GM06990 (cell line): ENCODE results near the gene COL6A3.

Experiments
- DNase-seq: peaks from one replicate; pipeline ENCODE4 v3.0.0-alpha.2; 2011; ENCODE audit not compliant: insufficient read length; ENCODE audit errors: extremely low read depth
- H3K27me3 ChIP-seq: replicated peaks from 2 replicates; pipeline ENCODE4 v1.6.0; 2011; ENCODE audit warnings: low read length; ENCODE audit not compliant: control insufficient read depth, insufficient read depth
- H3K36me3 ChIP-seq: 2 replicates; pipeline ENCODE4 v1.5.1; 2011; ENCODE audit warnings: low read length; ENCODE audit not compliant: control insufficient read depth, insufficient read depth
- H3K4me3 ChIP-seq: replicated peaks from 2 replicates; pipeline ENCODE4 v1.5.1; 2011; ENCODE audit warnings: low read depth, mild to moderate bottlenecking, control low read depth, low read length
- CTCF ChIP-seq: IDR thresholded peaks from 2 replicates; pipeline ENCODE4 v1.5.1; 2011; ENCODE audit warnings: low read length, control low read depth, mild to moderate bottlenecking, inconsistent platforms; ENCODE audit not compliant: insufficient read depth, poor library complexity, severe bottlenecking

Gene COL6A3

GRCh38 chr2:237406371-237406895, 7.5 kb downstream of the COL6A3 start:
- Histone ChIP-seq H3K36me3 (no peaks in the 10 kb centered on the region), H3K4me3 (no peak overlapping the region), H3K27me3 (peaks cover 1% of the 10 kb centered on the region; the same call in 1 of the 2 replicates)
- no peak for DNase-seq
- TF ChIP-seq CTCF: no peak

DNA sequence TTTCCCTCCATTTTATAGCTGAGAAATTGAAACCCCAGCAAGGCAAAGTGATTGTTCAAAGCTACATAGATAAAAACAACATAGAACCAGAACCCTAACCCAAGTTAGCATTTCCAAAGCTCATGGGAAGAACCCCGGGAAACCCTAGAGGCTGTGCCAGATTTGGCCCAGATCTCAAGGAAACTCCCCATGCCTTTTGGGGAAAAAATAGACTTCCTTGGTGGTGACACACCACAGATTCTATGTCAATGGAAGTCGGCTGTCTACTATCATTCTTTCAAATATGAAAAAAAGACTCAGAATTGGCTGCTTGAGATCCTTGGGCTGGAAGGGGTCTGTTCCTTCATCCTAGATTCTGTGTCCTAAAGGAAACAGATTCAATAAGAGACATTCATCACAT, 8.4 kb downstream of the COL6A3 start:
- no peak overlapping the region for H3K4me3 ChIP-seq
- DNase-seq: no peak
- no peaks in the 10 kb centered on the region for H3K36me3 ChIP-seq
- H3K27me3 ChIP-seq: peaks cover 1% of the 10 kb centered on the region; the same call in 1 of the 2 replicates
- TF ChIP-seq CTCF: no peak

- Histone ChIP-seq H3K27me3 (peaks cover 1% of the 10 kb centered on the region; the same call in 1 of the 2 replicates), H3K36me3 (no peaks in the 10 kb centered on the region), H3K4me3 (no peak overlapping the region)
- no peak for TF ChIP-seq CTCF
- DNase-seq: no peak
Observed at GRCh38 chr2:237405006-237405559, 8.9 kb downstream of the COL6A3 start.

- TF ChIP-seq CTCF: no peak
- DNase-seq: no peak
- peaks cover 1% of the 10 kb centered on the region; the same call in 1 of the 2 replicates for H3K27me3 ChIP-seq
- no peaks in the 10 kb centered on the region for H3K36me3 ChIP-seq
- no peak overlapping the region for H3K4me3 ChIP-seq
Observed at GRCh38 chr2:237404413-237404812, 9.6 kb downstream of the COL6A3 start.

DNA sequence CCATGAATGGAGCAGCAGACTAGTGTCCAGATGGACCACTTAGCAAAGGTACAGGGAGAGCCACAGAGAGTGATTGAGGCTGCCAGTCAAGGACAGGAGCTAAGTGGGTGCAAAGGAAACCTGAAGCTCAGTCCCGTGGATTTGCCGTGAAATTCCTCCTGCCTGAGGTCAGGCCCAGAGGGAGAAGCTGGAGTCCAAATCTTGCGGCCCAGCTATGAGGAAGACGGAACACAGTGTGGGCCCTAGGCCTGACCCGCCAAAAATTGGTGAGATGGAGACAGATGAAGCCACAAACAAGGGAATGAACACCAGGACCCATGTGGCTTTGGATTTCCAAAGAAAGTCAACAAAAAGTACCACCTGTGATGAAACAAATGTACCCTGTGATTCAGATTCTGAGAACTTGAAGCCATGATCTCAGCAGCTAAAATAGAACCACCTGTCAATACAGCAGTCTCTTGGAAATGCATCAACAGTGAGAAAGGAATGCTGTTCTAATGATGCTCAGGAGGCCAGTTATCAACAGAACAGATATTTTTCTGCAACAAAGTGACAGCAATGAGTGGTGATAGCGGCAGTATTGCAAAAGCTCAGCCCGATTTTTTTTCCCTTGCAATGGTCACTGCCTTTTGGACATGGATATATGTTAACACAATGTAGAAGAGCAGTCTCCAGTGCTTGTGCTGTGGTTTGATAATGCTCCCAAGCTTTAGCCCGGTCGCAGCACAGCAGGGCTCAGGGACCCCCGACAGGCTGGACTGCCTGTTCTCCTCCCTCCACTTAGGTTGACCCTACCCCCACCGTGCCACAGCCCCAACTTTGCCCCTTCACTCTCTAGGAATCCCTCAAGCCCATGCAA, 10.7 kb downstream of the COL6A3 start:
- DNase-seq: no peak
- TF ChIP-seq CTCF: no peak
- H3K36me3 ChIP-seq: no peaks in the 10 kb centered on the region
- no peaks in the 10 kb centered on the region; the same call in 1 of the 2 replicates for H3K27me3 ChIP-seq
- H3K4me3 ChIP-seq: no peak overlapping the region
